IgD-negative memory B cell (primary cell): Measurements from ENCODE around the gene TST. TPM values are rescaled to one million over a fixed set of nuclear protein-coding genes. Genes with fewer than 3 reads are reported as not detected.

Source experiments
- H3K27ac Mint-ChIP-seq, 3 donors: one replicate each; pipeline ENCODE4 v1.8.0; 2020 to 2022; ENCODE audit warnings: mild to moderate bottlenecking in 3 of 3, mixed read lengths in 3 of 3, moderate library complexity in 1 of 3
- H3K27me3 Mint-ChIP-seq: one replicate; pipeline ENCODE4 v1.8.0; 2021; ENCODE audit warnings: mixed read lengths
- H3K36me3 Mint-ChIP-seq: one replicate; pipeline ENCODE4 v1.8.0; 2020; ENCODE audit warnings: mild to moderate bottlenecking, mixed read lengths
- H3K4me1 Mint-ChIP-seq, 3 donors: one replicate each; pipeline ENCODE4 v1.8.0; 2020 to 2022; ENCODE audit warnings: mixed read lengths in 3 of 3, mild to moderate bottlenecking in 1 of 3
- H3K4me3 Mint-ChIP-seq, 4 donors: one replicate each; pipeline ENCODE4 v1.8.0; 2020 to 2022; ENCODE audit warnings: mild to moderate bottlenecking in 4 of 4, mixed read lengths in 4 of 4, moderate library complexity in 3 of 4
- H3K9me3 Mint-ChIP-seq, 3 donors: one replicate each; pipeline ENCODE4 v1.8.0; 2020 to 2021; ENCODE audit warnings: mixed read lengths in 3 of 3, mild to moderate bottlenecking in 1 of 3
- polyA plus RNA-seq: library from polyadenylated mRNA; unstranded; fragments of 300-500 nt; fragmentation: Illumina TruSeq; gene quantifications from one replicate; pipeline ENCODE4 v1.2.3, GENCODE V29; 2021

Gene TST
- polyA plus RNA-seq, 1 donor from 2014 or later = 3.8 TPM

DNA sequence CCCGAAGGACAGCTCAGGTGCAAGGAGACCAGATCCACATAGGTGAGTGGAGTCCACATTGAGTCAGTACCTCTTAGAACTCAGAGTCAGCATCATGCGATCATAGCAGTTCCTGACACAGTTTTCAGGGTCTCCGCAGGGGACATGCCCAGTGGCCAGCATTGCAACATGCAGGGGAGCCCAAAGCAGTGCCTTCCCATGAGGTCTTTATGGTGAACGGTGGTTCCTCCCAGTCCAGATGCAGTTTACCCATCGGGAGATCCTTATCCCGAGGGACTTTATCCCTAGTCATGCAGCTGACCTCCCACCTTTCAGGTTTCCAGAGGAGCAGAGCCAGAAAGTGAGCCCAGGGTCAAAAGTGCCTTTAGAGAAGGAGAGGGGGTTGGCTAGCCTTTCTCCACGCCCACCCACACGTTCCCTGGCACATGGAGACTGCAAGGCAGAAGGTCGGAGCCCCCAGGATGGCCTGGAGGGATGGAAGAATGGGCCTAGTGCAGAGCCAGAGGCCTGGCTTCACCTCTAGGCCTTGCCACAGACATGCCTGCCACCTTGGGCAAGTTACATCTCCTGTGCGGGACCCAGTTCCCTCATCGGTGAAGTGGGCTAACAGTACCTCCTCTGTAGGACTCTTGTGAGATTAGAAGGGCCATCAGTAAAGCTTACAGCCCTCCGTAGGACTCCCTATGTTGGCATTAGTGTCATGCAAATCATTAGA lies 38.7 kb upstream of the TST start:
- no peak overlapping the region for H3K27ac Mint-ChIP-seq
- H3K9me3 Mint-ChIP-seq = peaks cover 0 to 2% (median 0%) of the 10 kb centered on the region in 3 donors
- no peaks in the 10 kb centered on the region for H3K27me3 Mint-ChIP-seq
- no peak overlapping the region for H3K4me3 Mint-ChIP-seq
- H3K36me3 Mint-ChIP-seq = peaks cover 6% of the 10 kb centered on the region
- H3K4me1 Mint-ChIP-seq = peaks cover 0 to 5% (median 3%) of the 10 kb centered on the region in 3 donors

DNA sequence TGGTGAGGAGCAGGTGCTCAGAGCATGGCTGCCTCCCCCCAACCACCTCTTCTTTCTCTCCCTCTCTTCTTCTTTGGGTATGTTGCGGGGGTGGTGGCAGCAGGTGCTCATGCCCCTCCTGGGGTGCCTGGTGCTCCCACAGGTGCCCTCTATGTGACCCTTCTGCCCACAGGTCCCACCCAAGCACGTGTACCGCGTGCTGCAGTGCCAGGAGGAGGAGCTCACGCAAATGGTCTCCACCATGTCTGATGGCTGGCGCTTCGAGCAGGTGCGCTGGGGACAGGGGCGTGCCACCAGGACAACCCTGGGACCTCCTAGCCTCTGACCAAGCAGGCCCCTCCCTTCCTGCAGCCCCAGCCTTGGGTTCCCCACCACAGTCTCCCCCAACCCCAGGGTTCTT lies 38.0 kb upstream of the TST start:
- peaks cover 0 to 9% (median 3%) of the 10 kb centered on the region in 3 donors for H3K4me1 Mint-ChIP-seq
- H3K9me3 Mint-ChIP-seq = peaks cover 0 to 2% (median 0%) of the 10 kb centered on the region in 3 donors
- H3K4me3 Mint-ChIP-seq = no peak overlapping the region
- H3K27me3 Mint-ChIP-seq = peaks cover 3% of the 10 kb centered on the region
- peak overlapping the region in 1 of 3 donors; percentile 62 for H3K27ac Mint-ChIP-seq
- H3K36me3 Mint-ChIP-seq = peaks cover 6% of the 10 kb centered on the region

DNA sequence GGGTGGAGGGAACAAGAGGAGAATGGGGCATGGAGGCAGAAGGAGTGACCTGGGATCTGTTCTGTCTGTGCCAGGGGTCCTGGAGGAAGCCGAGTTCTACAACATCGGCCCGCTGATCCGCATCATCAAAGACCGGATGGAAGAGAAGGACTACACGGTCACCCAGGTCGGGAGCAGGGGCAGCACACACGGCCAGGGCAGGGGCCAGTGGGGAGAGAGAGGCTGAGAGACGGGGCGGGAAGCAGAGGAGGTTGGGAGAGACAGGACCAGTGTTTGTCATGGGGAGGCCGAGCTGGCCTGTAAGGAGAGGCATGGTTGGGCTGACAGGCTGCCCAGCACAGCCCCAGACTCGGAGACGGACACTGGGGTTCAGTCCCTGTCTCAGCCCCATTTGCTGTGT lies 37.0 kb upstream of the TST start:
- Mint-ChIP-seq H3K9me3 (peaks cover 0 to 2% (median 0%) of the 10 kb centered on the region in 3 donors), H3K27me3 (peaks cover 3% of the 10 kb centered on the region), H3K4me1 (peaks cover 0 to 10% (median 3%) of the 10 kb centered on the region in 3 donors), H3K27ac (no peak overlapping the region), H3K4me3 (no peak overlapping the region), H3K36me3 (peaks cover 6% of the 10 kb centered on the region)

DNA sequence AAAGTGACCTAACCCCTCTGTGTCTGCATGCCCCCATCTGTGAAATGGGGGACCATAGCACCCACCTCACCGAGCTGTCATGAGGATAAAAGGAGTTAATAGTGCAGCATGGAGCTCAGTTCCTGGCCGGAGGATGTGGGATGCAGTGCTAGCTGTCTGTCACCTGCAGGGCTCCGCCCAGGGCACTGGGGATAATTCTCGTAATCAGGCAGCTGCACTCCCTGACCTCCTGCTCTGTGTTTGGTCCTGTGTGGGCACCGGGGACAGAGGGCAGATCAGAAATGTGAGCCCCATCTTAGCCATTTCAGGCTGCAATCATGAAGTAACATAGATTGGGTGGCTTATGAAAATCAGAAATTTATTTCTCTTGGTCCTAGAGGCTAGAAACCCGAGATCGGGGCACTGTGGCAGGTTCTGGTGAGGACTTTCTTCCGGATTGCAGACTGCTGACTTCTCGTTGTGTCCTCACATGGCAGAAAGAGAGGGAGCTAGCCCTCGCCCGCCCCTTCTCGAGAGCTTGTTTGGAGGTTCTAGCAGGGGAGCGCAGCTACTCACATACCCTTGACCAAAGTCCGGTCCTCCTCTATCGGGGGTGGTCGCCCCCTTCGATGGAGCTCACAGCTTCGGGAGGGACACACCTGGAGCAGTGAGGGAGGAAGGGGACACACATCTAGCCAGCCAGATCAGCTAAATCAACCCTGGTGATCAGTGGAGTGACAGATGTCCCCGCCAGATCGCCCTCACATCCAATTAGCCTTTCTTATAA lies 35.5 kb upstream of the TST start:
- Mint-ChIP-seq H3K27ac (no peak overlapping the region), H3K9me3 (peaks cover 0 to 2% (median 0%) of the 10 kb centered on the region in 3 donors), H3K4me3 (no peak overlapping the region), H3K36me3 (peaks cover 6% of the 10 kb centered on the region), H3K27me3 (peaks cover 3% of the 10 kb centered on the region), H3K4me1 (peaks cover 0 to 10% (median 3%) of the 10 kb centered on the region in 3 donors)

DNA sequence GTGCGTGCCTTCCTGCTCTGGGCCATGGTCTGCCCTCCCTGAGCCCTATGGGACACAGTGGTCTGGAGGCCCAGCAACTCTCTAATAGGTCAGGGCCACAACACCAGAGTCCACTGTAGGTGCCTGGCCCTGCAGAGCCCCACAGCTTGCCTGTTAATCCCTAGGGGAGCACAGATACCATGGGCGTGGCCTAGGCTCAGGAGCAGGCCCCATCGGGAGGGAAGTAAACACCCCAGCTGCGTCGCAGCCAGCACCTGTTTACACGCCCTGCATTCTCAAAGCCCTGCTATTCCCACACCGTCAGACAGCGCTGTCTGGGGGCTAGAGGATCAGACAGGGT lies 34.8 kb upstream of the TST start:
- H3K4me1 Mint-ChIP-seq = peaks cover 0 to 10% (median 3%) of the 10 kb centered on the region in 3 donors
- peaks cover 6% of the 10 kb centered on the region for H3K36me3 Mint-ChIP-seq
- H3K9me3 Mint-ChIP-seq = peaks cover 0 to 2% (median 0%) of the 10 kb centered on the region in 3 donors
- H3K27me3 Mint-ChIP-seq = peaks cover 3% of the 10 kb centered on the region
- H3K27ac Mint-ChIP-seq = no peak overlapping the region
- peak overlapping the region in 3 of 4 donors; percentile 20 to 88 (median 66) for H3K4me3 Mint-ChIP-seq

DNA sequence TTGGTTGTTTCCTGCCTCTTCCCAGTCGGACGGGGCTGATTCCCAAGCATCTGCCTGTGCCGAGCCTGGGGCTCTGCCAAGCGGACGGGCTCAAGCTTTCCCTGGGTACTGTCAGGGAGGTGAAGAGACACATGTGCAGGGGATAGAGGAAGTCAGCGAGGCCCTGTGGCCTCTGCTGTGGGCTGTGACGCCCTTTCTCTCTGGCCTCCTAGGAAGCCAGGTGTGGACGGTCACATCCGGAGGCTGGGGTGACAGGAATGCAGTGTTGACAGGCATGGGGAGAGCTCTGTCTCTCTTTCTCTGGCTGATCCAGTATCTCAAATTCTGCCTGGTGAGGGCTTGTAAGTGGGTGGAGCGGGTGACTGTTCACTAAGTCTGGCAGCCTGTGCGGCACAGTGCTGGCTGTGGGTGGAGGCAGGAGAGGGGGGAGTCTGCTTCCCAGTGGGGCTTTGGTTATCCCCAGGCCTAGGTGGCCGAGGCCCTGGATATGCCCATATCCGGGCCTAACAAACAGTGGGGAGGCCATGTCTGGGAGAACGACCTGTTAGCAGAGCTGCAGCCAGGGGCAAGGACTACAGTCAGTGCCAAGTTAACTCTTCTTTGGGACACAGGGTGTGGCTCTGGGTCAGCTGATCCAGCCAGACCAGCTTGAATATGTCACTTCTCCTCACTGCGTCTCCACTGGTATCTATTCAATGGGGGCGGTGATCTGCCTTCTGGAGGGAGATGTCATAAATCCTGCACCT lies 34.2 kb upstream of the TST start:
- Mint-ChIP-seq H3K36me3 (peaks cover 6% of the 10 kb centered on the region), H3K4me1 (peaks cover 0 to 10% (median 3%) of the 10 kb centered on the region in 3 donors), H3K4me3 (peak overlapping the region in 3 of 4 donors; percentile 66 to 88 (median 77)), H3K27ac (peak overlapping the region; percentile 46 to 76 (median 74)), H3K27me3 (peaks cover 3% of the 10 kb centered on the region), H3K9me3 (peaks cover 0 to 2% (median 0%) of the 10 kb centered on the region in 3 donors)

DNA sequence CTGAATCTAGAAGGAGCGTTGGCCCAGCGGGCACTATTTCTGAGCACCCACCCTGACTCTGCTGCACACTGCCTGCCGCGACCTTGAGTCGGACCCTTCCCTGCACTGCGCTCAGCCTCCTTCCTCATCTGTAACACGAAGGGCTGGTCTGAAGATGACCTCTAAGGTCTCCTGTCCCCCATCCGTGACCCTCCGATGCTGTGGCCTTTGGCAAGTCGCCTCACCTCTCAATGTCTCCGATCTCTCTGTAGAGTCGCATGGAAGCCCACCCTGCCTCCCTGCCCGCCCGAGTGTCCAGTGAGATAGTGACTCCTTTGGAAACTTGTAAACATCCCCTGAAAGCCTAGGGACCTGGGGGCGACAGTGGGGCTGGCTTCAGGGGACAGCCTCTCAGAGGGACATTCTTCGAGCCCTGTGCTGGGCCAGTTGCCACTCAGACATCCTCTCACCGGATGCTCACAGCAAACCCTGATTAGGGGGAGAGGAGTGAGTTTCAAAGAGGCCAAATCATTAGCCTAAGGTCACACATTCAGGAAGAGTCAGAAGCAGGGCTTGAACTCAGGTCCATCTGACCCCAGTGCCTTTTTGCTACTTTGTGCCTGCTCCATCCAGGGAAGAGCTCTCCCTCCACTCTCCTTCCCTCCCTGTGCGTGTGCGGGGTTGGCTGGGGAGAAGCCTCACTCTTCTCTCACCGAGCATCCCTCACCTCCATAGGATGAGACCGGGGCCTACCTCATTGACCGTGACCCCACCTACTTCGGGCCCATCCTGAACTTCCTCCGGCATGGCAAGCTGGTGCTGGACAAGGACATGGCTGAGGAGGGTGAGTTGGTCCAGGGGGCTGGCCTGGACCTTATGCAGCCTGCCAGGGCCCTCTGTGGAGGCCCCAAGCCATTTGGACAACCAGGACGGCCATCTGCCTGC lies 33.4 kb upstream of the TST start:
- Mint-ChIP-seq H3K36me3 (peaks cover 3% of the 10 kb centered on the region), H3K9me3 (peaks cover 0 to 2% (median 0%) of the 10 kb centered on the region in 3 donors), H3K27me3 (peaks cover 3% of the 10 kb centered on the region), H3K27ac (peak overlapping the region; percentile 23 to 74 (median 67)), H3K4me3 (peak overlapping the region; percentile 74 to 93 (median 88)), H3K4me1 (peaks cover 0 to 10% (median 3%) of the 10 kb centered on the region in 3 donors)

DNA sequence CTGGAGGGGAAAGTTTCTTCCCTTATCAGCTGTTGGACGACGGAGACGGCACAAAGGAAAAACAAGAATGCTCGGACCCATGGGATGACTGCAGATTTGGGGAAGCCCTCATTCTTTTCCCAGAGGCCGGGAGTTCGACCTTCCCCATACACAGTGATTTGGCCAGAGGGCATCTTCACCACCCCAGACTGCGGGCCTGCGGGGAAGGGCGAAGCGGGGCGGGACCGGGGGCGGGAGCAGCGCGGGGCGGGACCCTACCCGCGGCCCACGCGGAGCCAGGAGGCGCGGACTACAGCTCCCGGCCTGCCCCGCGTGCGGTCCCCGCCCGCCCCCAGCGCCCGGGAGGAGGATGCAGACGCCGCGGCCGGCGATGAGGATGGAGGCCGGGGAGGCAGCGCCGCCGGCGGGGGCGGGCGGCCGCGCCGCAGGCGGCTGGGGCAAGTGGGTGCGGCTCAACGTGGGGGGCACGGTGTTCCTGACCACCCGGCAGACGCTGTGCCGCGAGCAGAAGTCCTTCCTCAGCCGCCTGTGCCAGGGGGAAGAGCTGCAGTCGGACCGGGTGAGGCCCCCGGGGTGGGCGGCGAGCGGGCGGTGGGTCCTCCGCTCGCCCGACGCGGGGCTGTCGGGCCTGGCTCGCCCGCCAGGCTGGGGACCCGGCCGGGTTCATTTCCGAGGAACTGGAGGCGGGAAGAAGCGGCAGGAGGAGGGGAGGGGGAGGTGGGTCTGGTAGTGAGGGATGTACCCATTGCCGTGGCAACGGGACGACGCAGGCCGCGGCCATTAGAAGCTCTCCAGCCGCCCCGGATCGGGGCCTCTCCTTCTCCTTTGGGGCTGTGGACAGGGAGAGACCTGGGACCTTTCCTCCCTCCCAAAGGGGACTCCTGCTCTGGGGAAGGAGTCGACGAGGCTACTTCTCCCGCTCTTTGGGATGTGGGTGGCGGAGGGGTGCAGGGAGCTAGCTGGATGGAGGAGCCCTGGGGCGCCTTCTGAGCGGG lies 32.4 kb upstream of the TST start, which contains the start of gene KCTD17:
Gene KCTD17, plus strand, starts transcription at position 352 of the 995 bp plus-strand sequence. Its CDS starts 19 bp downstream, at position 371.
- Mint-ChIP-seq H3K4me3 (peak within 1 kb of the TSS; percentile 74 to 93 (median 88)), H3K27ac (peak within 1 kb of the TSS; percentile 23 to 77 (median 67)), H3K27me3 (peaks cover 3% of the 10 kb centered on the region), H3K9me3 (peaks cover 0 to 2% (median 0%) of the 10 kb centered on the region in 3 donors), H3K36me3 (peaks cover 2% of the 10 kb centered on the region), H3K4me1 (peaks cover 0 to 10% (median 3%) of the 10 kb centered on the region in 3 donors)

DNA sequence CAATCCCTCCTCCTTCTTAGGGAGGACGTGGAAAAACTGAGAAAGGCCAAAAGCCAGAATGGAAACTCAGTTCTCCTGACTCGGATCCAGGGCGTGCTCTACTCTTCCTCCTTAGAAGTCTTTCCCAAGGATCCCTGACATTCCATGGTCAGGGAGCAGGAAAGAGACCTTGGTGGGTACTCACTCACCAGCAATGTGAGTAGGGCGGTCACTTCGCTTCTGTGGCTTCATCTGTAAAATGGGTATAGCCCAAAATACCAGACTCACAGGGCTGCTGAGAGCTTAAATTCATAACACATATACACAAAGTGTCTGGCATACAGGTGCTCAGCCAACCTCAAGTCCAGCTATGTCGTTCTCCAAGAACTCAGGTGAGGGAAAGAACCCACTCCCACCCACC lies 31.7 kb upstream of the TST start:
- Mint-ChIP-seq H3K27me3 (peaks cover 3% of the 10 kb centered on the region), H3K4me1 (peaks cover 0 to 10% (median 3%) of the 10 kb centered on the region in 3 donors), H3K36me3 (no peaks in the 10 kb centered on the region), H3K27ac (peak overlapping the region in 1 of 3 donors; percentile 77), H3K4me3 (peak overlapping the region in 3 of 4 donors; percentile 52 to 87 (median 65)), H3K9me3 (peaks cover 0 to 2% (median 0%) of the 10 kb centered on the region in 3 donors)

DNA sequence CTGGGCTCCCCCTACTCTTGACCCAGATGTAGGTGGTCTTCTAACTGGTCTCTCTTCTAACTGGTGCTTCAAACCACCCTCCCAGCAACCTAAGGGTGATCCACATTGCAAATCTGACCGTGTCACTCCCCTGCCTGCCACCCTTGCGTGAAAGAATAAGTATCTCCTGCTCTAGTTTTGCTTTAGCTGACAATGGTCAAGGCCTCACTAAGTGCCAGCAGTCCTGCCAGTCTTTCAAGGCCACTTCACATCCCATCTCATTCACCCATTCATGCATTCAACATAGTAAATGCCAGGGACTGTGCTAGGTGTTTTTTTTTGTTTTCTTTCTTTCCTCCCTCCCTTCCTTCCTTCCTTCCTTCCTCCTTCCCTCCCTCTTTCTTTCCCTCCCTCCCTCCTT lies 30.0 kb upstream of the TST start:
- peaks cover 3 to 17% (median 5%) of the 10 kb centered on the region in 3 donors for H3K4me1 Mint-ChIP-seq
- no peak overlapping the region for H3K4me3 Mint-ChIP-seq
- peak overlapping the region in 1 of 3 donors; percentile 18 for H3K27ac Mint-ChIP-seq
- peaks cover 0 to 2% (median 0%) of the 10 kb centered on the region in 3 donors for H3K9me3 Mint-ChIP-seq
- H3K27me3 Mint-ChIP-seq = peaks cover 3% of the 10 kb centered on the region
- no peaks in the 10 kb centered on the region for H3K36me3 Mint-ChIP-seq

DNA sequence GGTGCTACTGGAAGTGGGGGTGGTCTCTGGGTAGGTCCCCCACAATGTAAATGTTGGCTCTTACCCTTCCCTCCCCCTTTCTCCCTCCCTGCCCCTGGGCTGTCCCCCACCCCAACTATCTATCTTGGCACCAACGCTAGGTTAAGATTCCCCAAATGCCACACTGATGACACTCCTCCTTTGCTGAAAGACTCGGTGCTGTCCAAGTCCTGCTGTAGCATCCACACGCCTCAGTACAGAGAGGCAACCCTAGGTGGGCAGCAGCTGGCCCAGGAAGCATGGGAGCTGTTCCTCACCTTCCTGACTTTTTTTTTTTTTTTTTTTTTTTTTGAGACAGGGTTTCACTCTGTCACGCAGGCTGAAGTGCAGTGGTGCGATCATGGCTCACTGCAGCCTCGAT lies 28.9 kb upstream of the TST start:
- Mint-ChIP-seq H3K27me3 (peaks cover 3% of the 10 kb centered on the region), H3K4me1 (peaks cover 0 to 12% (median 5%) of the 10 kb centered on the region in 3 donors), H3K4me3 (no peak overlapping the region), H3K9me3 (no peaks in the 10 kb centered on the region), H3K27ac (no peak overlapping the region), H3K36me3 (no peaks in the 10 kb centered on the region)

DNA sequence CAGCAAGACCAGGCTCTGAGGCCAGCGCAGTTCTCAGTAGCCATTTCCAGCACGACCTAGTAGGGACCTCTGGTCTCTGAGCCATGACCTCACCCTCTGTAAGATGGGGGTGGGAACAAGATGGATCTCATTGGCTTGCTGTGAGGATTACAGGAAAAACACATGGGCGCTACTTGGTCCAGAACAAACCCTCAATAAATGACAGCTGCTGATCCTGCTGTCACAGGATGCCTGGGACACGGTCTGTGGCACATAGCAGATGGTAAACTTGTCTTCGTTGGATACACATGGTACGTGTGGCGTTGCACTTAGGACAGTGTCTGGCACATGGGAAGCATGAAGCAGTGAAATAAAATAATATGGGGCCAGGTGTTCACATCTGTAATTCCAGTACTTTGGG lies 27.8 kb upstream of the TST start:
- H3K27ac Mint-ChIP-seq = peak overlapping the region in 1 of 3 donors; percentile 80
- H3K4me1 Mint-ChIP-seq = peaks cover 0 to 6% (median 5%) of the 10 kb centered on the region in 3 donors
- H3K27me3 Mint-ChIP-seq = no peaks in the 10 kb centered on the region
- H3K36me3 Mint-ChIP-seq = no peaks in the 10 kb centered on the region
- no peaks in the 10 kb centered on the region for H3K9me3 Mint-ChIP-seq
- H3K4me3 Mint-ChIP-seq = no peak overlapping the region

DNA sequence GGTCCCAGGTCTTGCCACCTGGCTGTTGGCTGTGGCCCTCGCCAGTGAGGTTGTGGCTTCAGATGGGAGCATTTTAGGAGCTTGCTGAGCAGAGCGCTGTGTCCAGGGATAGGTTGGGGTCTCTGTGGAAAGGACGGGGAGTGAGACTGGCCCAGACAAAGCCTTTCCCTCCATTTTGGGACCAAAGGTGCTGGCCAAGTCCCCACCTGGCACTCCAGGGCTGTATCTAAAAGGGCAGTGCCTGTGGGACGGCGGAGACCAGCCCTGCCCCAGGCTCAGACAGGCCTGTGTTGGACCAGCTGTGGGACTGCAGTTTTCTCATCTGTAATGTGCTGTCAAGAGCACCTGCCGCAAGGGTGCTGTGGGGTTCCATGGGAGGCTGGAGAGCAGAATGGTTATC lies 27.3 kb upstream of the TST start:
- Mint-ChIP-seq H3K9me3 (no peaks in the 10 kb centered on the region), H3K4me1 (peaks cover 0 to 6% (median 5%) of the 10 kb centered on the region in 3 donors), H3K4me3 (no peak overlapping the region), H3K27ac (no peak overlapping the region), H3K36me3 (no peaks in the 10 kb centered on the region), H3K27me3 (no peaks in the 10 kb centered on the region)
